ENCODE measurements around the gene VPS13D.
"Not testable (repeated sequence)": the region's sequence is repeated elsewhere in the genome, so short reads cannot be mapped to it uniquely, and the experiment has no call there.

VPS13D gene

GRCh38 chr1:12469493-12469892, 239.7 kb downstream of the VPS13D start:
- Histone ChIP-seq H3K4me1 (ENCODE audit: control insufficient read depth, insufficient read depth, low read length) (peaks cover 9% of the 10 kb centered on the region), H3K27me3 (ENCODE audit: control insufficient read depth, insufficient read depth, low read length, poor library complexity, severe bottlenecking) (no peaks in the 10 kb centered on the region), H3K27ac (ENCODE audit: insufficient read depth, low read depth, low read length, poor library complexity, severe bottlenecking) (no peak overlapping the region), H3K4me3 (ENCODE audit: insufficient read depth, low read depth, low read length) (no peak overlapping the region), H3K9me3 (ENCODE audit: control insufficient read depth, low read length) (no peaks in the 10 kb centered on the region), H3K36me3 (ENCODE audit: control insufficient read depth, insufficient read depth, low read length) (no peaks in the 10 kb centered on the region)
- WGBS, 2 experiments = 93 to 94% methylated on average over 6 of the region's 6 CpGs

- WGBS, 2 experiments = 84 to 86% methylated on average over 4 of the region's 4 CpGs
- Histone ChIP-seq H3K4me3 (ENCODE audit: insufficient read depth, low read depth, low read length) (no peak overlapping the region), H3K9me3 (ENCODE audit: control insufficient read depth, low read length) (no peaks in the 10 kb centered on the region), H3K27me3 (ENCODE audit: control insufficient read depth, insufficient read depth, low read length, poor library complexity, severe bottlenecking) (no peaks in the 10 kb centered on the region), H3K36me3 (ENCODE audit: control insufficient read depth, insufficient read depth, low read length) (no peaks in the 10 kb centered on the region), H3K27ac (ENCODE audit: insufficient read depth, low read depth, low read length, poor library complexity, severe bottlenecking) (no peak overlapping the region), H3K4me1 (ENCODE audit: control insufficient read depth, insufficient read depth, low read length) (peaks cover 4% of the 10 kb centered on the region)
Measured at GRCh38 chr1:12469990-12470389, 240.2 kb downstream of the VPS13D start.

GRCh38 chr1:12470916-12471315, 241.1 kb downstream of the VPS13D start:
- not testable (repeated sequence) for H3K4me3 ChIP-seq (ENCODE audit: insufficient read depth, low read depth, low read length); H3K4me1 ChIP-seq (ENCODE audit: control insufficient read depth, insufficient read depth, low read length); H3K27me3 ChIP-seq (ENCODE audit: control insufficient read depth, insufficient read depth, low read length, poor library complexity, severe bottlenecking); H3K27ac ChIP-seq (ENCODE audit: insufficient read depth, low read depth, low read length, poor library complexity, severe bottlenecking); H3K9me3 ChIP-seq (ENCODE audit: control insufficient read depth, low read length); H3K36me3 ChIP-seq (ENCODE audit: control insufficient read depth, insufficient read depth, low read length)
- 92 to 93% methylated on average over 3 of the region's 3 CpGs for WGBS, 2 experiments

- H3K4me1 ChIP-seq (ENCODE audit: control insufficient read depth, insufficient read depth, low read length) = peaks cover 5% of the 10 kb centered on the region
- no peaks in the 10 kb centered on the region for H3K9me3 ChIP-seq (ENCODE audit: control insufficient read depth, low read length)
- no peaks in the 10 kb centered on the region for H3K27me3 ChIP-seq (ENCODE audit: control insufficient read depth, insufficient read depth, low read length, poor library complexity, severe bottlenecking)
- H3K27ac ChIP-seq (ENCODE audit: insufficient read depth, low read depth, low read length, poor library complexity, severe bottlenecking) = no peak overlapping the region
- 92 to 95% methylated on average over 2 of the region's 2 CpGs for WGBS, 2 experiments
- H3K36me3 ChIP-seq (ENCODE audit: control insufficient read depth, insufficient read depth, low read length) = no peaks in the 10 kb centered on the region
- H3K4me3 ChIP-seq (ENCODE audit: insufficient read depth, low read depth, low read length) = no peak overlapping the region
Measured at GRCh38 chr1:12472156-12472797, 242.4 kb downstream of the VPS13D start.

- H3K27me3 ChIP-seq (ENCODE audit: control insufficient read depth, insufficient read depth, low read length, poor library complexity, severe bottlenecking) = no peaks in the 10 kb centered on the region
- no peaks in the 10 kb centered on the region for H3K36me3 ChIP-seq (ENCODE audit: control insufficient read depth, insufficient read depth, low read length)
- peaks cover 12% of the 10 kb centered on the region for H3K4me1 ChIP-seq (ENCODE audit: control insufficient read depth, insufficient read depth, low read length)
- H3K9me3 ChIP-seq (ENCODE audit: control insufficient read depth, low read length) = no peaks in the 10 kb centered on the region
- no peak overlapping the region for H3K4me3 ChIP-seq (ENCODE audit: insufficient read depth, low read depth, low read length)
- WGBS, 2 experiments = 92 to 94% methylated on average over 12 of the region's 12 CpGs
- no peak overlapping the region for H3K27ac ChIP-seq (ENCODE audit: insufficient read depth, low read depth, low read length, poor library complexity, severe bottlenecking)
Measured at GRCh38 chr1:12472798-12473551, 243.1 kb downstream of the VPS13D start.

- peaks cover 17% of the 10 kb centered on the region for H3K4me1 ChIP-seq (ENCODE audit: control insufficient read depth, insufficient read depth, low read length)
- H3K27me3 ChIP-seq (ENCODE audit: control insufficient read depth, insufficient read depth, low read length, poor library complexity, severe bottlenecking) = no peaks in the 10 kb centered on the region
- no peaks in the 10 kb centered on the region for H3K36me3 ChIP-seq (ENCODE audit: control insufficient read depth, insufficient read depth, low read length)
- H3K27ac ChIP-seq (ENCODE audit: insufficient read depth, low read depth, low read length, poor library complexity, severe bottlenecking) = no peak overlapping the region
- 93 to 95% methylated on average over 11 of the region's 11 CpGs for WGBS, 2 experiments
- H3K4me3 ChIP-seq (ENCODE audit: insufficient read depth, low read depth, low read length) = no peak overlapping the region
- H3K9me3 ChIP-seq (ENCODE audit: control insufficient read depth, low read length) = no peaks in the 10 kb centered on the region
Measured at GRCh38 chr1:12473596-12474362, 243.9 kb downstream of the VPS13D start.

- H3K4me1 ChIP-seq (ENCODE audit: control insufficient read depth, insufficient read depth, low read length) = peaks cover 13% of the 10 kb centered on the region
- 96% methylated on average over 1 of the region's 1 CpG for WGBS, 2 experiments
Measured at GRCh38 chr1:12475101-12475500, 245.3 kb downstream of the VPS13D start.

GRCh38 chr1:12475530-12475934, 245.7 kb downstream of the VPS13D start:
- no peak overlapping the region for H3K4me3 ChIP-seq (ENCODE audit: insufficient read depth, low read depth, low read length)
- no peaks in the 10 kb centered on the region for H3K36me3 ChIP-seq (ENCODE audit: control insufficient read depth, insufficient read depth, low read length)
- H3K27ac ChIP-seq (ENCODE audit: insufficient read depth, low read depth, low read length, poor library complexity, severe bottlenecking) = no peak overlapping the region
- no peaks in the 10 kb centered on the region for H3K9me3 ChIP-seq (ENCODE audit: control insufficient read depth, low read length)
- peaks cover 13% of the 10 kb centered on the region for H3K4me1 ChIP-seq (ENCODE audit: control insufficient read depth, insufficient read depth, low read length)
- WGBS, 2 experiments = 98 to 100% methylated on average over 3 of the region's 3 CpGs
- H3K27me3 ChIP-seq (ENCODE audit: control insufficient read depth, insufficient read depth, low read length, poor library complexity, severe bottlenecking) = no peaks in the 10 kb centered on the region

More at GRCh38 chr1:12475101-12475500, 245.3 kb downstream of the VPS13D start:
- Histone ChIP-seq H3K4me3 (ENCODE audit: insufficient read depth, low read depth, low read length) (no peak overlapping the region), H3K27ac (ENCODE audit: insufficient read depth, low read depth, low read length, poor library complexity, severe bottlenecking) (no peak overlapping the region), H3K27me3 (ENCODE audit: control insufficient read depth, insufficient read depth, low read length, poor library complexity, severe bottlenecking) (no peaks in the 10 kb centered on the region), H3K36me3 (ENCODE audit: control insufficient read depth, insufficient read depth, low read length) (no peaks in the 10 kb centered on the region), H3K9me3 (ENCODE audit: control insufficient read depth, low read length) (no peaks in the 10 kb centered on the region)

GRCh38 chr1:12475947-12476346, 246.1 kb downstream of the VPS13D start:
- WGBS, 2 experiments = 93 to 95% methylated on average over 2 of the region's 2 CpGs
- Histone ChIP-seq H3K27ac (ENCODE audit: insufficient read depth, low read depth, low read length, poor library complexity, severe bottlenecking) (no peak overlapping the region), H3K27me3 (ENCODE audit: control insufficient read depth, insufficient read depth, low read length, poor library complexity, severe bottlenecking) (no peaks in the 10 kb centered on the region), H3K36me3 (ENCODE audit: control insufficient read depth, insufficient read depth, low read length) (no peaks in the 10 kb centered on the region), H3K9me3 (ENCODE audit: control insufficient read depth, low read length) (no peaks in the 10 kb centered on the region), H3K4me1 (ENCODE audit: control insufficient read depth, insufficient read depth, low read length) (peaks cover 13% of the 10 kb centered on the region), H3K4me3 (ENCODE audit: insufficient read depth, low read depth, low read length) (no peak overlapping the region)

- 92 to 97% methylated on average over 5 of the region's 5 CpGs for WGBS, 2 experiments
- H3K27me3 ChIP-seq (ENCODE audit: control insufficient read depth, insufficient read depth, low read length, poor library complexity, severe bottlenecking) = no peaks in the 10 kb centered on the region
- H3K27ac ChIP-seq (ENCODE audit: insufficient read depth, low read depth, low read length, poor library complexity, severe bottlenecking) = no peak overlapping the region
- peaks cover 13% of the 10 kb centered on the region for H3K4me1 ChIP-seq (ENCODE audit: control insufficient read depth, insufficient read depth, low read length)
- H3K36me3 ChIP-seq (ENCODE audit: control insufficient read depth, insufficient read depth, low read length) = no peaks in the 10 kb centered on the region
- H3K4me3 ChIP-seq (ENCODE audit: insufficient read depth, low read depth, low read length) = no peak overlapping the region
- no peaks in the 10 kb centered on the region for H3K9me3 ChIP-seq (ENCODE audit: control insufficient read depth, low read length)
Measured at GRCh38 chr1:12477314-12477713, 247.5 kb downstream of the VPS13D start.
